HG03432 (cell line): Measurements from ENCODE around the gene SCNN1B.

Experiments
- ATAC-seq: cut with Tn5 transposase; IDR thresholded peaks from one replicate; pipeline ENCODE4 v1.9.1; 2021; ENCODE audit warnings: mild to moderate bottlenecking, moderate library complexity; ENCODE audit not compliant: unreplicated experiment

Gene SCNN1B

DNA sequence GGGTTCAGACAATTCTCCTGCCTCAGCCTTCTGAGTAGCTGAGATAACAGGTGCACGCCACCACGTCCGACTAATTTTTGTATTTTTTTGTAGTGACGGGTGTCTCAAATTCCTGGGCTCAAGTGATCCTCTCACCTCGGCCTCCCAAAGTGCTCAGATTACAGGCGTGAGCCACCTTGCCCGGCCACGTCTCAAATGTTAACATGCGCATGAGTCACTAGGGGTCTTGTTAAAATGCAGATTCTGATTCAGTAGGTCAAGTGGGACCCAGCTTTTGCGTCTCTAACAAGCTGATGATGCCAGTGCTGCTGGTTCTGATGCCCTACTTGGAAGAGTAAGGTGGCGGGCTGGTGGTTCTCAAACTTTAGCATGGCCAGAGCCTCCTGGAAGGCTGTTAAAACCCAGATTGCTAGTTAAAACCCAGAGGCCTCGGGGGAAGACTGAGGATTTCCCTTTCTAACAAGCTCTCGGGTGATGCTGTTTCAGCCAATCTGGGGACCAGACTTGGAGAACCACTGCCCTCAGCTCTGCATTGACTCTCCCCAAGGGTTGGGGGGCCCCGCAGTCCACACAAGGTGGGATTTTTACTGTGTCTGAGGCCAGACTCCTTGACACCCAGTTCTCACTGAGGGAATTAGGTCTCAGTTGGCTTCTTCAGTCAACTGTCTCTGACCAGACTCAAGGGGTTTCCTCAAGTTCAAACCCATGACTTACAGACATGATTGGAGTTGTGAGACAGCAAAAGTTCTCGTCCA, 17.9 kb downstream of the SCNN1B start:
- no peak for ATAC-seq

DNA sequence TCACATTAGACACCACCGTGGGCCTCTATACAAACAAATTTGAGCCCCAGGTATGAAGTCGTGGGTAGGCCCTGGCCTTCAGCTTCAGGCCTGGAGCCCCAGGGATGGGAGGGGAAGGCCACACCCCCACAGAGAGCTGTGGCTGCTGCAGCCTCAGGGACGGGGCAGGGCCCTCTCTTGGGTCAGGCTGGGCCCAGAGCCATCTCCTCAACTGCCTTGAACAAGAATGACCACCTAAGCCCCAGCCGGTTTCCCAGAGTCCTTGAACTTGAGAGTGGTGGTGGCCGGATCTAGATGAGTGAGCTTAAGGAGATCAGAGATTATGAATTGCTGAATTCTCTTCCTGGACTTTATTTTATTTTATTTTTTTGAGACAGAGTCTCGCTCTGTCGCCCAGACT, 18.6 kb downstream of the SCNN1B start:
- no peak for ATAC-seq

DNA sequence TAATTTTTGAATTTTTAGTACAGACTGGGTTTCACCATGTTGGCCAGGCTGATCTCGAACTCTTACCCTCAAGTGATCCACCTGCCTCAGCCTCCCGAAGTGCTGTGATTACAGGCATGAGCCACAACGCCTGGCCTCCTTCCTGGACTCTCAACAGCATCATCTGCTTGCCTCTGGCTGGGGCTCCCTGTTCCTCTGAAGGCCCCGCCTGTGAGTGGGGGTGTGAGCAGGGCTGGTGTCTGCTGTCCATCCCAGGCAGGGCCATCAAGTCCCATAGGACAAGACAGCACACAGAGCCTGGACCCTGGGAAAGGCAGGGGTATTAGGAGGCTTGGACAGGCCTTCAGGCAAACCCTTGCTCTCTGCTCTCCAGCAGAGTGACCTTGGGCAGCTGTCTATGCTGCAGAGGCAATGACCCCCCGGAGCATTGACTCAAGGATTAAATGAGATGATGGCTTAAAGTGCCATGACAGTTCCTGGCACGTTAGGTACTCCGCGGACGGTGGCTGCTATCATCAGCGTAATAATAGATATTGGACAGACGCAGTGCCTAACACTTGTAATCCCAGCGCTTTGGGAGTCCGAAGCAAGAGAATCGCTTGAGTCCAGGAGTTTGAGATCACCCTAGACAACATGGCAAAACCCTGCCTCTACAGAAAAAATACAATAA, 19.2 kb downstream of the SCNN1B start:
- ATAC-seq = no peak

DNA sequence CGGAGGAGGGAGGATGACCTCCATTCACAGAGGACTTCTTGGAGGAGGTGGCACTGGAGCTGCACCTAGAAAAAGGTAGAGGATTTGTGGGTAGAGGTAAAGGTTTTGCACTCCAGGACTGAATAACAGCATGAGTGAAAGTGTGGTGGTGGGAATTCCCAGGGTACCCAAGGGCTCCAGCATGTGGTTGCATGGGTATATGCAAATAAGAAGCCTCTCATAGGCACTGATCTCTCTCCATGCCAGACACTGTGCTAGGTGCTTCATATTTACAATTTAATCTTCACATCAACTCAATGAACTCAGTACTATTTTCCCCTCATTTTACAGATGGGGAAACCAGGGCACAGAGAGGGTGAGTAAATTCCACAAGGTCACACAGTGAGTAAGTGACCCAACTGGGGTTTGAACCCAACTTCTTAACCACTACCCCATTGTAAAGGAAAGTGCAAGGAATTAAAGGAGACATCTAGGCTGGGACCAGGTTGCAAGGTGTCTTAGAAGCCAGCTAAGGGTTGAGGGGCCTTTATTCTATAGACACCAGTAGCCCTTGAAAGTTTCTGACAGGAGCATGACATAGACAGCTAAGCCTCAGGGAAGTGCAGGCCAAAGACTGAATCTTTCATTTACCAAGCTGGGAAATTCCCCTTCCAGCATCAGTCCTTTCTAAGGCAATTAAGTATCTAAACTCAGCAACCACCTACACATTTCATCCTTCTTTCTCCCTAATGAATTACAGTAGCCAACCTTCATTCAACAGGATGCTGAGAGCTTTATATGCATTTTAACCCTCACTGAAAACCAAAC, 21.3 kb downstream of the SCNN1B start:
- ATAC-seq = peak; percentile 47

DNA sequence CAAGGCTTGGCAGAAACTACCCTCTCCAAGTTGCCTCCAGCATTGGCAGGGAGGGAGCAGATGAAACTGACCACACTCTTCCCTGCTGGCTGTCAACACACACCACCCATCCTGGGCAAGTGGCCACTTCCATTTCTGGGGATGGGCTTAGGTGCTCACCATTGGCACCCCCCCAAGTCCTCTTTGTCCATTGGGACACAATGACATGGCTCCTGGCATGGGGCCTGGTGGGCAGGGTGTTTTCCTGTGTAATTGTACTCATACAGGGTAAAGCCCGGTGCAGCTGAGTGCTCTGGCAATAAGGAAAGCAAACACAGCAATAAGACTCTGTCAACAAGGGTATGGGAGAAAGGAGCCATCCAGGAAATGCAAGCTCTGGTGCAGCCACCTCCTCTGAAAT, 22.6 kb downstream of the SCNN1B start:
- ATAC-seq = no peak

DNA sequence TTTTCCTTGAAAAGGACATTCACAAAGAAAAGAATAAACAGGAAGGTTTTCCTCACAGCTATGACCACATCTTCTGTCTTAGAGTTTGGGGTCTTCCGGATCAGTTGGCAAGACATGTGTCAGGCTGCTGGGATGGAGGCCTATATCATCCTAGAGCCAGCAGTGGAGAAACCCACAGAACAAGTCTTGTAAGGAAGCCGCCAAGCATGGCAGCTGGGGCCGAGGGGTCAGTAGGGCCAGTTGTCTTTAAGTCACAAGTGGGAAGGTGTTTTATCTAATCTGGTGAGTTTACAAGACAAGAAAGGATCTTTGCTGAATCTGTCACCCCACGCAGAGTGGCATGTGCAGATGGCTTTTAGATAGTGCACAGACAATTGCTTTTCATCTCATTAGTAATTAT, 25.7 kb downstream of the SCNN1B start:
- no peak for ATAC-seq

DNA sequence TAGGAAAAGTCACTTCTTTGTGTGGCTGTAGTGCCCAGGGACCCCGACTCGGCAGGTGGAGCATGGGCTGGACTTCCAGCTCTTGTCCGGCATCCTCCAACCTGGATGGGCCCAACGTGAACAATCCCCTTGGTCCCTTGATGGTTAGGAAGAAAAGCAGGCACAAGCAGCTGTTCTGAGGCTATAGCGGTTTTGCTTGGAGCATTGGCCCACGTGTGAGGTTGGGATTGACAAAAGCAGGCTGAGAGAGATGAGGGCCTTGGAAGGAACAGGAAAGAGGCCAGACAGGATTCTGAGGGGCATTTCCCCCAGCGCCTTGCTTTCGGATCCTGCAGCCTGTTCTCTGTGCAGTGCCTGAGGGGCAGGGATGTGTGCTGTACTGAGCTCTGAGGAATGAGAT, 28.1 kb downstream of the SCNN1B start:
- no peak for ATAC-seq

DNA sequence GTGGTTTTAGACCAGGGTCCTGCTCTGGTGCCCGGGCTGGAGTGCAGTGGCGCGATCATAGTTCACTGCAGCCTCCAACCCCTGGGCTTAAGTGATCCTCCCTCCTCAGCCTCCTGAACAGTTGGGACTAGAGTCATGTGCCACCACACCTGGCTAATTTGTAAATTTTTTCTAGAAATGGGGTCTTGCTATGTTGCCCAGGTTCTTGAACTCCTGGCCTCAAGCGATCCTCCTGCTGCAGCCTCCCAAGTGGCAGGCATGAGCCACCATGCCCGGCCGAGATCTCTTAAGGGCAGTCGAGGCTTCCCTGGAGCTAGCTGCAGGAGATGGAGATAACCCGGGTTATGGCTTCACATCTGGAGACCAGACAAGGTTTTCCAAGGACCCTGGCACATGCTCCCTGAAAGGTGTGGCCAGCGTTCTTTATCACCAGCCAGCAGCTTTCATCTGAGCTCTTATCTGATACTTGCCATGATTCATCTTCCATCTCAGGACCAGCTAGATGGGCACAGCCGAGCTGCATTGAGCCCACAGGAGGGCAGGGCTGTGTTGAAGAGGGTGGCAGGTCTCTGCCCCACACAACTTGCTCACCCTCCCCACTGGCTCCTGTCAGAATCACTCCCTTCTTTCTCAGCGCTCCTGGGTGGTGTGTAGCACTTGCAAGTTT, 28.6 kb downstream of the SCNN1B start:
- no peak for ATAC-seq

DNA sequence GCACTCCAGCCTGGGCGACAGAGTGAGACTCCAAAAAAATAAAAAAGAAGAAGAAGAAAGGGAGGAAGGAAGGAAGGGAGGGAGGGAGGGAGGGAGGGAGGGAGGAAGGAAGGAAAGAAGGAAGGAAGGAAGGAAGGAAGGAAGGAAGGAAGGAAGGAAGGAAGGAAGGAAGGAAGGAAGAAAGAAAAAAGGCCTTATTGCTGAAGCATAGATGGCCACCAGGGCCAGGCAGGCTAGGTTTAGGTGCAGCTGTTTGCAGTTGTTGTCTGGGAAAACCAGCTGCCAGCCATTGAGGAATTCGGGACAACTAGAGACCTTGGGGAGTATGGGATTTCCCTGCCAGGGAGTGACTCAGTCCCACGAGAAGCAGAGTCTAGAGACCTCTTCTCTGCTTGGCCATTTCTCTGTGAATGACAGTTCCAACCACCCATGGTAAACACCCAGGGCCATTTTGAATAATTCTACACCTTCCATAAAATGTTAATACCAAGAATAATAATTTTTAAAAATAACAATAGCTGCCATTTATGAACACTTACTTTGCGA, 31.0 kb downstream of the SCNN1B start:
- no peak for ATAC-seq

DNA sequence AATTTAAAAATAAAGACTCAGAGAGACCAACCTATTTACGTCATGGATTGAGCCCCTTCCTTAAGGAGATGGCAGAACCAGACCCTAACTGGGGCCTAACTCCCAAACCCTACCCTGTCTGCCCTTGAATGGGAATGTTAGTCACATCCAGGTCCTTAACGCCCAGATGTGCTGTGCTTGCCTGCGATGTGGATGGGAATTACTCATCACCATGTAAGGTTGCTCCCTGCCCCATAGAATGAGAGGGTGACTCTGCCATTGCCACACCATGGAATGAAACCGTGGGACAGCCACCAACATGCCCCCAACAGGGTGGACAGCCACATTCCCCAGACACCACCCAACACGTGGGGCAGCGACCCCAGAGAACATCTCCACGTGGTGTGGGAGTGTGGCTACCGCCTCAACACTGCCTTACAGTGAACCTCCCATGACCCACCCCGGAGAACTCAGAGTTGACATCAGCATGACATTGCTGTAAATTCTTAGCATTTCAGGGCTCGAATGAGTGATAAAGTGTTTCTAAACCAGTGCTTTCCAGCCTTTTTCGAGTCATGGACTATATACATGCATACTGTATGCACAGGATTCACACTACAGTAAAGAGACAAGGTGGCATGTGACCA, 31.8 kb downstream of the SCNN1B start:
- no peak for ATAC-seq

DNA sequence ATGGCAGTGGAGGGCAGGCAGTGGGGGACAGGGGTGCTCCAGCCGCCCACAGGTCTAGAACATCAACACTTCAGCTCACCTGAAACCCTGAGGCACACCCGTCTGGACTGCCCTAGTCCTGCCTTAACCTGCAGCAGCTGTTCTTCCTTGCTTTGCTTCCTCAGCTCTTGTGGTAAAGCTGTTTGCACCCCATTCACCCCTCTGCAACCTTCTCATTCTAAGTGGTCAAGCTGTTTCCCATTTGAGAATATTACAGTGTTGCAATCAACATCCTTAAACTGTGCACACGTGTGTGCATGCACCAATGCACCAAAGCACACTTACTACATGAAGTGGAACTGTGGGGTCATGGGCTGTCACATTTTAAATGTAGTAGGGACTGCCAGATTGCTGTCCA, 32.4 kb downstream of the SCNN1B start:
- ATAC-seq = peak; percentile 26

DNA sequence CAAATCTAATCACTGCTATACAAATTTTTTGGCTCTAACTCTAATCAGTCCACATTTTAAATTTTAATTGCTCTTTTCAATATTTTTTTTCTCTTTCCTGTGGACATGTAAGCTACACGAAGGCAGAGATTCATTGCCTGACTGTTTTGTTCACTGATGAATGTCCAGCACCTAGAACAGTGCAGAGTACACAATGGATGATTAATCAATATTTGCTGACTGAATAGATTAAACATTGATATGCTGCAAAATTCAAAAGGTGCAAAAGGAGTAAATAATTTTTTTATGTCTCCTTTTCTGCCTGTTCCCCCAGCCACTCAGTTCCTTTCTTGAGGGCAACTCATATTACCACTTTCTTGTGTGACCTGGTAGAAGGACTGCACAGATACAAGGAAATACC, 32.8 kb downstream of the SCNN1B start:
- ATAC-seq = no peak

DNA sequence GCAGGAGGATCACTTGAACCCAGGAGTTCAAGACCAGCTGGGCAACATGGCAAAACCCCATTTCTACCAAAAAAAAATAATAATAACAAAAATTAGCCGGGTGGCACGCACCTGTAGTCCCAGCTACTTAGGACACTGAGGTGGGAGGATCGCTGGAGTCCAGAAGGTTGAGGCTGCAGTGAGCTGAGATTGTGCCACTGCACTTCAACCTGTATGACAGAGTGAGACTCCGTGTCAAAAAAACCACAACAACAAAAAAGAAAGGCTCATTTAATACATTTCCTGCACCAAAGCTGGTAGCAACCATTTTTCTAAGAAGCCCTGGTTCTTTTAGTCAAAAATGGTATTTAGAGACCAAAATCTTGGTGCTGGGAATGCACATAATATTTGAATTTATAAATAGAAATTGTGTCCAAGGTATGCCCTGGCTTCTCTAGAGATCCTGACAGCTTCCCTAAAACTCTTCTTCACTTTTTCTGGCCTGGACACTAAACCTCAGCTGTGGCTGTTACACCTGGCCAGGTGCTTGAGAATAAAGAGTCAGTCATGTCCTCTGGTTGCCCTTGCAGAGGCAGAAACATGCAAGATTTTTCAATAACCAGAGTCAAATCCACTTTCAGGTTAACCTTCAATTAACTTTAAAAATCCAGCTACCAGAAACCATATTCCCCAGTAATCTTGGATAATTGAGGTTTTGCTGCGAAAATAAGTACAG, 35.9 kb downstream of the SCNN1B start:
- ATAC-seq = no peak

DNA sequence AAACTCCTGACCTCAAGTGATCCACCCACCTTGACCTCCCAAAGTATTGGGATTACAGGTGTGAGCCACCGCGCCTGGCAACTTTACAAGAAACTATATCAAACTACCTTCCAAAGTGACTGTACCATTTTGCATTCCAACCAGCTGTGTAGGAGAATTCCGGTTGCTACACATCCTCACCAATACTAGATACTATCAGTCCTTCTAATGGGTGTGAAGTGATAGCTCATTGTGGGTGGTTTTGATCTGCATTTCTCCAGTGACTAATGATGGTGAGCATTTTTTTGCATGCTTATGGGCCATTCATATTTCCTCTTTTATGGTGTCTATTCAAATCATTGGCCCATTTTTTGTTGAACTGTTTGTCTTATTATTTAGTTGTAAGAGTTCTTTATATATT, 37.7 kb downstream of the SCNN1B start:
- no peak for ATAC-seq

DNA sequence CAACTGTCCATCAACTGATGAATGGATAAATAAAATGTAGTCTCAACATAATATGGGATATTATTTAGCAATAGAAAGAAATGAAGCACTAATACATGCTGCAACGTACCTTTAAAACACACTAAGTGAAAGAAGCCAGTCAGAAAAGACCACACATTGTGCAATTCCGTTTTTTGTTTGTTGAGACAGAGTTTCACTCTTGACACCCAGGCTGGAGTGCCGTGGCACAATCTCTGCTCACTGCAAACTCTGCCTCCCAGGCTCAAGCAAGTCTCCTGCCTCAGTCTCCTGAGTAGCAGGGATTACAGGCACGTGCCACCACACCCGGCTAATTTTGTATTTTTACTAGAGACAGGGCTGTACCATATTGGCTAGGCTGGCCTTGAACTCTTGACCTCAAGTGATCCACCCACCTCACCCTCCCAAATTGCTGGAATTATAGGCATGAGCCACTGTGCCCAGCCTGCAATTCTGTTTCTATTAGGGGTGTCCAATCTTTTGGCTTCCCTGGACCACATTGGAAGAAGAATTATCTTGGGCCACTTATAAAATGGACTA, 40.1 kb downstream of the SCNN1B start:
- ATAC-seq = no peak

DNA sequence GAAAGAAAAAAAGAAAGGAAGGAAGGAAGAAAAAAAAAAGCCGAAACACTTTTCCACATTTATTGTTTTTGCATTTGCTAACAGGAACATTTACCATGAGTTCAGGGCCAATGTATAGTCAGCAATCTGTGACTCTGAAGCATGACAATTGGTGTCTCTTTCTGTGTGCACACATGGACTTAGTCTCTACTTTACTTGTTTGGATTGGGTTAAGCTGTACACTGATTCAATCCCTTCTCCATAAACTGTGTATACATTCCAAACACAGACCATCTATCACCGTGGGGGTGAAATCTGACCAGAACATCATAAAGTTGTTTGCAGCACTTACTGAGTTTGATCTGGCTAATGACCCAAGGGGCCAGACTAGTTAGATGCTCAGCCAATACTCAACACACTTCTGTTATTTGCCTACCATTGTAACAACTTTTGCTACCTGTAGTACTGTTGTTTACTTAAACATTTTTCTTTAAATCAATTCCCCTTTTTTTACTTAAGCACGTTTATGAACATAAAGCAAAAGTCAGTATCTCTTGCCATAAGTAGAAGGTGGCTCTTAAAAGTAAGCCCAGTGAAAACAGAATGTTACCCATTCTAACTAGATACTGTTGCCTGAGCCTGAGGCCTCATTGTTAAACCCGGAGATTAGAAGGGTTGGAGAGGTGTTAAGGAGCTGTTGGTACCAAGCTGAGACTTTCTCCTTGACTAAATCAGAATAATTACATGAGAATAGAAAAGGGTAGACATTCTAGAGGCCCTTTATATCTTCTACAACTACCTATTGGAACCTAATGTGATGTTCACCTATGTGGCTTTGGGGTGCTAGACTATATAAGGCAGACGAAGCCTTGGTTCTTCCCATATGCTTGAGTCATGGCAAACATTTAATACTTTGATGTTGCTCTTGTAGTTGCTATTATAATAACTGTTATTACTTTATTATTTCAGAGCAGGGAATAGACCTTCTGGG, 41.8 kb downstream of the SCNN1B start:
- no peak for ATAC-seq

DNA sequence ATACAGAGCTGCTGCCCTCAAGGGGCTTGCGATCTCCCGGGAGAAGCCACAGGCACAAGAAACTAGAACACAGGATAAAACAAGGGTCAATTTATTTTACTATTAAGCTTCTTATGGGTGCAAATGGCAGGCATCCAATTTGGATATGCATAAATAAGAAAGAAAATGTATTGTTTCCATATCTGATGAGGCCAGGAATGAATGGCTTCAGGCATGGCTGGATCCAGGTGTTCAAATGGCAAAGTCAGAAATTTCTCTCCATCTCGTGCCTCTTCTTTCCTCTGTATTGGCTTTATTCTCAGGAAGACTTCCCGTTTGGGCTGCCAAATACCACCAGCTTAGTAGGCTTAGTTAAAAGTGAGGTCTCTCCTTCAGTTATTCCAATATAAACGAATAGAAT, 43.1 kb downstream of the SCNN1B start:
- no peak for ATAC-seq
